Measurements from ENCODE around the gene C10orf62.
"Not testable (repeated sequence)": the region's sequence is repeated elsewhere in the genome, so short reads cannot be mapped to it uniquely, and the experiment has no call there.

Gene C10orf62

DNA sequence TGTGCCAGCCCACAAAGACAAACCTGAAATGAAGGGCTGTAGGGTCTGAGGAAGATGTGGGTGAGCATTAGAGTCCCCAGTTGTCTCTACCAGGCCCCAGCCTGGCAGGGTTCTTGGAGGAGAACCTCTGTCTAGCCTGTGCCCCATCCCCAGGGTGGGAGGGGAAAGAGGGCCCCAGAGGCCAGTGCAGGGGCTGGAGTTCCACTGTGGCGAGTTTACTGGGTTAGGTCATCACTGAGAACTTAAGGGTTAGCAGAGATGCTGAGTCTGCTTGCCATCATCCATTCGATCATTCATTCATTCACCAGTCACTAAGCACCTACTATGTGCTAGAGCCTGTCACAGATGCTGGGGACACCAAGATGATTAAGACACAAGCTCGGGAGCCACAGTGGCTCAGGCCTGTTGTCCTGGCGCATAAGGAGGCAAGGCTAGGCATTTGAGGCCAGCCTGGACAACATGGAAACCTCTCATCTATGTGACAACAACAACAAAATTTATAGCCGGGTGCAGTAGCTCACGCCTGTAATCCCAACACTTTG is 14.3 kb upstream of the C10orf62 start:
- Histone ChIP-seq H3K27ac (ENCODE audit: insufficient read depth, low read length, poor library complexity, severe bottlenecking) (no peak overlapping the region), H3K4me1 (ENCODE audit: control insufficient read depth, insufficient read depth, low read length, poor library complexity, severe bottlenecking) (no peaks in the 10 kb centered on the region), H3K9me3 (ENCODE audit: control insufficient read depth, low read length) (no peaks in the 10 kb centered on the region), H3K4me3 (ENCODE audit: insufficient read depth, low read depth, low read length, poor library complexity, severe bottlenecking) (no peak overlapping the region), H3K27me3 (replicated peaks; ENCODE audit: control insufficient read depth, insufficient read depth, low read length, poor library complexity, severe bottlenecking) (no peaks in the 10 kb centered on the region), H3K36me3 (ENCODE audit: control insufficient read depth, insufficient read depth, low read length) (no peaks in the 10 kb centered on the region)
- DNase-seq: no peak

DNA sequence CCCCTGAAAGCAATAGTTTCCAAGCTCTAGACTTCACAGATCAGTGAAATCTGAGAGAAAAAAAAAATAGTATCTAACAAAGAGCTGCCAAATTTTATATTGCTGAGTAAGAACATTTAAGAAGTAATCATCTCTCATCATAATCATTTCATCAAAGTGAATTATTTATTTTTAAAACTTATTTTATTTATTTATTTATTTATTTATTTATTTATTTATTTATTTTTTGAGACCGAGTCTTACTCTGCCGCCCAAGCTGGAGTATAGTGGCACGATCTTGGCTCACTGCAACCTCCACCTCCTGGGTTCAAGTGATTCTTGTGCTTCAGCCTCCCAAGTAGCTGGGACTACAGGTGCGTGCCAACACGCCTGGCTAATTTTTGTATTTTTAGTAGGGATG is 13.0 kb upstream of the C10orf62 start:
- not testable (repeated sequence) for H3K9me3 ChIP-seq (ENCODE audit: control insufficient read depth, low read length); H3K36me3 ChIP-seq (ENCODE audit: control insufficient read depth, insufficient read depth, low read length); H3K4me3 ChIP-seq (ENCODE audit: insufficient read depth, low read depth, low read length, poor library complexity, severe bottlenecking); H3K4me1 ChIP-seq (ENCODE audit: control insufficient read depth, insufficient read depth, low read length, poor library complexity, severe bottlenecking); H3K27ac ChIP-seq (ENCODE audit: insufficient read depth, low read length, poor library complexity, severe bottlenecking); DNase-seq; H3K27me3 ChIP-seq (replicated peaks; ENCODE audit: control insufficient read depth, insufficient read depth, low read length, poor library complexity, severe bottlenecking)

DNA sequence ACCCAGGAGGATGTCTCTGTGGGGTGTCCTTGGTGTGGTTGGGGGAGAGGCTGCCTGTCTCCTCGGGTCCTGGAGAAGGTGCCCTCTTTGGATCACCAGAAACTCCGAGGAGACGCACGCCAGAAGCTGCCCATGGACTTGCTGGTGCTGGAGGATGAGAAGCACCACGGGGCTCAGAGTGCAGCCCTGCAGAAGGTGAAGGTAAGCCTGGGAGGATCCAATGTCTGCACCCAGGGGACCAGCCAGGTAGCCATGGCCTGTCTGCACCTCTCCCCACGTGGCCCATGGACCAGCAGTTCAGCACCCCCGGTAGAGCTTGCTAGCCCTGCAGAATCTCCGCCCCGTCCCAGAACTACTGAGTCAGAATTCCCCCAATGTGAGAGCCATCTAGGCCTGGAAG is 11.8 kb upstream of the C10orf62 start:
- Histone ChIP-seq H3K9me3 (ENCODE audit: control insufficient read depth, low read length) (no peaks in the 10 kb centered on the region), H3K27ac (ENCODE audit: insufficient read depth, low read length, poor library complexity, severe bottlenecking) (no peak overlapping the region), H3K4me1 (ENCODE audit: control insufficient read depth, insufficient read depth, low read length, poor library complexity, severe bottlenecking) (no peaks in the 10 kb centered on the region), H3K36me3 (ENCODE audit: control insufficient read depth, insufficient read depth, low read length) (no peaks in the 10 kb centered on the region), H3K4me3 (ENCODE audit: insufficient read depth, low read depth, low read length, poor library complexity, severe bottlenecking) (no peak overlapping the region), H3K27me3 (replicated peaks; ENCODE audit: control insufficient read depth, insufficient read depth, low read length, poor library complexity, severe bottlenecking) (no peaks in the 10 kb centered on the region)
- no peak for DNase-seq

DNA sequence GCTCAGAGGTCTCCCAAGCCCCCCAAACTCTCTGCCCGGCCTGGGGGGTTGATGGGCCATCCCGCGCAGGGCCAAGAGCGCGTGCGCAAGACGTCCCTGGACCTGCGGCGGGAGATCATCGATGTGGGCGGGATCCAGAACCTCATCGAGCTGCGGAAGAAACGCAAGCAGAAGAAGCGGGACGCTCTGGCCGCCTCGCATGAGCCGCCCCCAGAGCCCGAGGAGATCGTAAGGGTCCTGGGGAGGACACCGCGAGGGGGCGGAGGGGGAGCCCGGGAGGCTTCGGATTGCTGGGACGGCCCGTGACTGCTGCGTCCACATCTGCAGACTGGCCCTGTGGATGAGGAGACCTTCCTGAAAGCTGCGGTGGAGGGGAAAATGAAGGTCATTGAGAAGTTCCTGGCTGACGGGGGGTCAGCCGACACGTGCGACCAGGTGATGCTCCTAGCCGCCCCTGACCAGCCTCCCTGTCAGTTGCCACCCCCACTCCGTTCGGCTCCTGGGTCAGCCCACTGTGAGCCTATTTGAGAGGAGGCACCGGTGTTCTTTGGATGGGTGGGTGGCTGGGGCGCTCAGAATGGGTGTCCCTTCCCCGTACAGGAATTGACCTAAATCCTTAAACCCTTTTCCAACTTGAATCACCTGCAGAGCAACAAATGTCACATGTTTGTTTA is 11.2 kb upstream of the C10orf62 start:
- no peak overlapping the region for H3K27ac ChIP-seq (ENCODE audit: insufficient read depth, low read length, poor library complexity, severe bottlenecking)
- H3K27me3 ChIP-seq (replicated peaks; ENCODE audit: control insufficient read depth, insufficient read depth, low read length, poor library complexity, severe bottlenecking): no peaks in the 10 kb centered on the region
- no peak overlapping the region for H3K4me3 ChIP-seq (ENCODE audit: insufficient read depth, low read depth, low read length, poor library complexity, severe bottlenecking)
- no peak for DNase-seq
- H3K4me1 ChIP-seq (ENCODE audit: control insufficient read depth, insufficient read depth, low read length, poor library complexity, severe bottlenecking): no peaks in the 10 kb centered on the region
- no peaks in the 10 kb centered on the region for H3K9me3 ChIP-seq (ENCODE audit: control insufficient read depth, low read length)
- H3K36me3 ChIP-seq (ENCODE audit: control insufficient read depth, insufficient read depth, low read length): no peaks in the 10 kb centered on the region

DNA sequence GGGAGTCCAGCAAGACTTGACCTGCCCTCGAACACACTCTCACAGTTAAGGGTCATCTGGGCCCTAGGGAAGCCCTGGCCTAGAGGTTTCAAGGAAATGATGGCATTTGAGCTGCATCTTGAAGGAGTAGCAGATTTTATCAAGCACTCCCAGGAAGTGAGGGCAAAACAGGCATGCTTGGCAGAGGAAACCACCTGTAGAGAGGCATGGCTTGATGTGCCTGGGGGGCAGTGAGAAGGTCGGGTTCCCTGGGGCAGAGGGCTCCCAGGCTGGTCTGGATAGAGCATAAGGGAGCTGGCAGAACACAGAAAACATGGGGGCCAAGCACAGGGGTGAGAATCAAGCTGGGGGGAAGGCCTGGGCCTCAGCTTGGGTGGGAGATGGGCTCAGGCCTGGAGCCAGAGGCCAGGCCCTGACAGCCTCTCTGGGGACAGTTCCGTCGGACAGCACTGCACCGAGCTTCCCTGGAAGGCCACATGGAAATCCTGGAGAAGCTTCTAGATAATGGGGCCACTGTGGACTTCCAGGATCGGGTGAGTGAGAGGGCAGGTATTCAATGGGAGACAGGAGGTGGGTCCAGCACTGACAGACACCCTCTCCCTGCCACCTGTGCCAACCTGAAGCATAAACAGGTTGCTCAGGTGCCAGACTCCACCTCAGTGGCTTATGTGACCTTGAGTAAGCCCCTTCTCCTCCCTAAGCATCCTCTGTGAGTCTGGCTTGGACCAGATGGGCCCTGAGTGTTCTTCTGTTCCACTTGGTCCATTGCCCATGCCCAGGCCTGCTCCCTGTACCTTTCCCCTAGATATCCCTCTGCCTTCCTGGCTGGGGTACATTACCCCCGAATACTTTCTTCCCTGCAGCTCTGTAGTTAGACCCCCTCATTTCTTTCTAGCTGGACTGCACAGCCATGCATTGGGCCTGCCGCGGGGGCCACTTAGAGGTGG is 8.8 kb upstream of the C10orf62 start:
- Histone ChIP-seq H3K4me3 (ENCODE audit: insufficient read depth, low read depth, low read length, poor library complexity, severe bottlenecking) (no peak overlapping the region), H3K27me3 (replicated peaks; ENCODE audit: control insufficient read depth, insufficient read depth, low read length, poor library complexity, severe bottlenecking) (no peaks in the 10 kb centered on the region), H3K4me1 (ENCODE audit: control insufficient read depth, insufficient read depth, low read length, poor library complexity, severe bottlenecking) (no peaks in the 10 kb centered on the region), H3K9me3 (ENCODE audit: control insufficient read depth, low read length) (no peaks in the 10 kb centered on the region), H3K27ac (ENCODE audit: insufficient read depth, low read length, poor library complexity, severe bottlenecking) (no peak overlapping the region), H3K36me3 (ENCODE audit: control insufficient read depth, insufficient read depth, low read length) (no peaks in the 10 kb centered on the region)
- DNase-seq: no peak

DNA sequence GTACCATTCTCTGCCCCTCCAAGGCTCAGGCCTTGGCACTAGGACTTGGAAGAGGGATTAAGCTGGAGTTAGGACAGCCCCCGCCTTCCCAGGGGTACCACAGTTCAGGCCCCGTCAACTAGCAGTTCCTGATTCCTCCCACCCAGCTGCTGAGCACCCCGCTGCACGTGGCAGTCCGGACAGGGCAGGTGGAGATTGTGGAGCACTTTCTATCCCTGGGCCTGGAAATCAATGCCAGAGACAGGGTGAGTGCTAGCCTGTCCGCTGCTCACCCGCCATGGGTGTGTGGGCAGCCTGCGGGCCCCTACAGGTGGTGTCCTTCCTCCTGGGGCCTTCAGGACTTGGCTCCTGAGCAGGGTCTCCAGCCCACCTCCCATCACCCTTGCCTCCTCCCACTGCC is 7.4 kb upstream of the C10orf62 start:
- no peak overlapping the region for H3K4me3 ChIP-seq (ENCODE audit: insufficient read depth, low read depth, low read length, poor library complexity, severe bottlenecking)
- H3K27ac ChIP-seq (ENCODE audit: insufficient read depth, low read length, poor library complexity, severe bottlenecking): no peak overlapping the region
- no peaks in the 10 kb centered on the region for H3K4me1 ChIP-seq (ENCODE audit: control insufficient read depth, insufficient read depth, low read length, poor library complexity, severe bottlenecking)
- H3K9me3 ChIP-seq (ENCODE audit: control insufficient read depth, low read length): no peaks in the 10 kb centered on the region
- H3K27me3 ChIP-seq (replicated peaks; ENCODE audit: control insufficient read depth, insufficient read depth, low read length, poor library complexity, severe bottlenecking): no peaks in the 10 kb centered on the region
- H3K36me3 ChIP-seq (ENCODE audit: control insufficient read depth, insufficient read depth, low read length): no peaks in the 10 kb centered on the region
- DNase-seq: no peak

DNA sequence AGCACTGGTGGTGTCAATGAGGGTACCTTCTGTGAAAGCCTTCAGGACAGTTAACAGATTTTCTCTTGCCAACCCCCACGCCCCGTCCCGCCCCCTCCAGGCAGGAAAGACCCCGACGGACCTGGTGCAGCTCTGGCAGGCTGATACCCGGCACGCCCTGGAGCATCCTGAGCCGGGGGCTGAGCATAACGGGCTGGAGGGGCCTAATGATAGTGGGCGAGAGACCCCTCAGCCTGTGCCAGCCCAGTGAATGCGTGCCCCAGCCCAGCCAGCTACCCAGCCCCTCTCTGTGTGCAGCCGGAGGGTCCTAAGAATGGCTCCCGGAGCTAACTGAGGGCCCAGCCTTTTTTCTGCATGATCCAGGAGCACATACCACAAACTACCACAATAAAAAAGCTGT is 6.0 kb upstream of the C10orf62 start:
- Histone ChIP-seq H3K9me3 (ENCODE audit: control insufficient read depth, low read length) (no peaks in the 10 kb centered on the region), H3K4me1 (ENCODE audit: control insufficient read depth, insufficient read depth, low read length, poor library complexity, severe bottlenecking) (no peaks in the 10 kb centered on the region), H3K27ac (ENCODE audit: insufficient read depth, low read length, poor library complexity, severe bottlenecking) (no peak overlapping the region), H3K36me3 (ENCODE audit: control insufficient read depth, insufficient read depth, low read length) (no peaks in the 10 kb centered on the region), H3K27me3 (replicated peaks; ENCODE audit: control insufficient read depth, insufficient read depth, low read length, poor library complexity, severe bottlenecking) (no peaks in the 10 kb centered on the region), H3K4me3 (ENCODE audit: insufficient read depth, low read depth, low read length, poor library complexity, severe bottlenecking) (no peak overlapping the region)
- DNase-seq: no peak

GRCh38 chr10:97584060-97584797 is 5.3 kb upstream of the C10orf62 start, which contains the start of gene HOGA1:
TSS of gene HOGA1 (plus strand) at chr10:97584389. CDS start at chr10:97584704, 315 bp downstream.
- H3K36me3 ChIP-seq (ENCODE audit: control insufficient read depth, insufficient read depth, low read length): no peaks in the 10 kb centered on the region
- H3K27ac ChIP-seq (ENCODE audit: insufficient read depth, low read length, poor library complexity, severe bottlenecking): no peak within 1 kb of the TSS
- no peaks in the 10 kb centered on the region for H3K9me3 ChIP-seq (ENCODE audit: control insufficient read depth, low read length)
- no peak within 1 kb of the TSS for H3K4me3 ChIP-seq (ENCODE audit: insufficient read depth, low read depth, low read length, poor library complexity, severe bottlenecking)
- no peak for DNase-seq
- no peaks in the 10 kb centered on the region for H3K27me3 ChIP-seq (replicated peaks; ENCODE audit: control insufficient read depth, insufficient read depth, low read length, poor library complexity, severe bottlenecking)
- H3K4me1 ChIP-seq (ENCODE audit: control insufficient read depth, insufficient read depth, low read length, poor library complexity, severe bottlenecking): no peaks in the 10 kb centered on the region

GRCh38 chr10:97584798-97585438 is 4.6 kb upstream of the C10orf62 start:
- no peak for DNase-seq
- Histone ChIP-seq H3K27ac (ENCODE audit: insufficient read depth, low read length, poor library complexity, severe bottlenecking) (no peak overlapping the region), H3K4me1 (ENCODE audit: control insufficient read depth, insufficient read depth, low read length, poor library complexity, severe bottlenecking) (no peaks in the 10 kb centered on the region), H3K36me3 (ENCODE audit: control insufficient read depth, insufficient read depth, low read length) (no peaks in the 10 kb centered on the region), H3K4me3 (ENCODE audit: insufficient read depth, low read depth, low read length, poor library complexity, severe bottlenecking) (no peak overlapping the region), H3K27me3 (replicated peaks; ENCODE audit: control insufficient read depth, insufficient read depth, low read length, poor library complexity, severe bottlenecking) (no peaks in the 10 kb centered on the region), H3K9me3 (ENCODE audit: control insufficient read depth, low read length) (no peaks in the 10 kb centered on the region)
